Measurements from ENCODE around the gene RAB23.

Gene RAB23

GRCh38 chr6:57180596-57180995 lies 41.5 kb downstream of the RAB23 start:
- DNase-seq (ENCODE audit: low read depth): no peak

- peak; percentile 38 for DNase-seq (ENCODE audit: low read depth)
These were observed 44.4 kb downstream of the RAB23 start for GRCh38 chr6:57177545-57178265.

- no peak for DNase-seq (ENCODE audit: low read depth)
These were observed 47.6 kb downstream of the RAB23 start for GRCh38 chr6:57174511-57174907.

DNA sequence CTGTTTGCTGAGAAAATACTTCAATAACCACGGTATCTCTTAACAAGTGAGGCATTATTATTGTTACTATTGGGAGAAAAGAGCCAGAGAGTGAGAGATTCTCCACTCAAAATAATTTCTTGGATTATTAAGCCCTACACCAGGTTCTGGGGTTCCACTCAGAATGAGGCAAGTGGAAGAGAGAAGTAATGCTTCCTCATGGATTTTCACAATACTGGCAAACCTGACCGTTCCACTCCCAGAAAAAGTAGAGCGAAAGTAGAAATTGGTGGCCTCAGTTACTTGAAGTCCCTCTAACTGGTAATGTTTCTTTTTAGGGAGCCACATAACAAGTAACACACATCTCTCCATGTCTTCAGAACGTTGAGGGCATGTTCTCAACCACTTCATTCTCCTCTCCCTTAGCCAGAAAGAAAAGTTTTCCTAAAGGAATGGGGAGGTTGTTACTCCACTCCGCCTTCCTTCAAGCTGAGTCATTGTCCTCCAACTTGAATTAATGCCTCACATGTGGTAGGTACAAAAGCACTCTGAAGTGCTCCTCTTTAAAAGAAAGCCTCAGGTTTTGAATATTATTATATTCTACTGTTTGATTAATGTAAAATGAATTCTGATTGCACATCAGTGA lies 48.1 kb downstream of the RAB23 start:
- DNase-seq (ENCODE audit: low read depth): peak; percentile 57

GRCh38 chr6:57173056-57173885 lies 48.8 kb downstream of the RAB23 start:
- no peak for DNase-seq (ENCODE audit: low read depth)

DNA sequence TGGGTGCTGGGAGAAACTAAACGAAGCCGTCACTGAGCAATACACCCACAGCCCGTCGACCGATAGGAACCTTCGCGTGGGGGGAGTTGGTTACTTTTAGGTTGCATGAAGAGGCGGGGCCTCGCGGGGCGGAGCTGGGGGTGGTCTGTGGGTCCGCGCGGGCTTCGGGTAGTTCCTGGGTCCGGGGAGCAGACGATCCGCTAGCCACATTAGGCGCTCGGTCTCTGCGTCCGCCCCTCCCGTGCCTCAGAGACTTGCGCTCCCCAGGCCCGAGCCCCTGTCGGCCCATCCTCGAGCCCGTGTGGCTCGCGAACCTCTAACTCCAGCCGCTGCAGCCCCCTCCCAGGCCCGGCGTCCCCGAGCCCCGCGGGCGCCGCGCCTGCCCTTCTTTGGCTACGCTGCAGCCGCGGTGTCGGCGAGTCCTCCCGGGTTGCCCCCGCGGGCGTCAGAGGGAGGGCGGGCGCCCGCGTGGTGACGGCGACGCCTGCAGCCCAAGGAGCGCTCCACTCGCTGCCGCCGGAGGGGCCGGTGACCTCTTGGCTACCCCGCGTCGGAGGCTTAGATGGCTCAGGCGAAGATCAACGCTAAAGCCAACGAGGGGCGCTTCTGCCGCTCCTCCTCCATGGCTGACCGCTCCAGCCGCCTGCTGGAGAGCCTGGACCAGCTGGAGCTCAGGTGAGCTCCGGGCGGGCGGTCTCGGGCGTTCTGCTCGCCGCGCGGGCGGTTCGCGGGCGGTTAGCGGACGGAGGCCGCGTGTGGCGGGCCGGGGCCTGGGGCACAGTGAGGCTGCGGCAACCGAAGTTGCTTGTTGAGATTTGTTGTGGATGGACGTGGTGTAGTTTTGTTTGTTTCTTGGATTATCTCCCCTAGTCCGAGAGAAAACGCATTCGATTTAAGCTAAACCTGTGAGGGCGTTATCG lies 49.7 kb downstream of the RAB23 start, which contains the start of gene BAG2:
BAG2 (plus strand) TSS at position 191 of the 920 bp plus-strand sequence; CDS start at position 563, 372 bp downstream.
- DNase-seq (ENCODE audit: low read depth): peak; percentile 72

DNA sequence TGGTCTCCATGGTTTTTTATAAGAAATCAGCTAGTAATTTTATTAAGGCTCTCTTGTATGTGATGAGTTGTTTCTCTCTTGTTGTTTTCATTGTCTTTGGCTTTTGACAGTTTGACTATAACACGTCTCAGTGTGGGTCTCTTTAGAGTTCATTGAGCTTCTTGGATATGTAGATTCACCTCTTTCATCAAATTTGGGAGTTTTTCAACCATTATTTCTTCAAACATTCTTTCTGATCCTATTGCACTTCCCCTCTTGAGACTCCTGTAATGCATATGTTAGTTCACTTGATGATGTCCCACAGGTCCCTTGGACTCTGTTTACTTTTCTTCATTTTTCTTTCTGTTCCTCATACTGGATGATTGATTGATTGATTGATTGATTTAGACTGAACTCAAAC lies 57.0 kb downstream of the RAB23 start:
- no peak for DNase-seq (ENCODE audit: low read depth)

GRCh38 chr6:57163956-57164355 lies 58.2 kb downstream of the RAB23 start:
- DNase-seq (ENCODE audit: low read depth): no peak

DNA sequence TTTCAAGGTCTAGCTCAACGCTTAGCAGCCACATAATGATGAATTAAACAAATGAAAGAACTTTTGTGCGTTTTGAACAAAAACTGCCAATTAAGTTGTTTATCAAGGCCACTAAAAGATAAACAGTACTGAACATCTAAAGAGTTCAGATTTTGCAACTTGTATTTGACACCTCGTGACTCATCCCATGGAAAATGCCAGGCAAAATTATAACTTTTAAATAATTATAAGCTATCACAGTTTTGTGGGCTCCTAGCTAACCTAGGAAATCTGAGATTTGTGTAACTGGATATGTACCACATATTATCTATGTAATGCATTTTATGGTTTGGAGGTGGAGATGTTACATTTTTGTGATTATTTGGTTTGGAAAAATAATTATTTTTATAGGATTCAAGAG lies 59.6 kb downstream of the RAB23 start:
- no peak for DNase-seq (ENCODE audit: low read depth)

- no peak for DNase-seq (ENCODE audit: low read depth)
These were observed 60.1 kb downstream of the RAB23 start for GRCh38 chr6:57162028-57162427.

DNA sequence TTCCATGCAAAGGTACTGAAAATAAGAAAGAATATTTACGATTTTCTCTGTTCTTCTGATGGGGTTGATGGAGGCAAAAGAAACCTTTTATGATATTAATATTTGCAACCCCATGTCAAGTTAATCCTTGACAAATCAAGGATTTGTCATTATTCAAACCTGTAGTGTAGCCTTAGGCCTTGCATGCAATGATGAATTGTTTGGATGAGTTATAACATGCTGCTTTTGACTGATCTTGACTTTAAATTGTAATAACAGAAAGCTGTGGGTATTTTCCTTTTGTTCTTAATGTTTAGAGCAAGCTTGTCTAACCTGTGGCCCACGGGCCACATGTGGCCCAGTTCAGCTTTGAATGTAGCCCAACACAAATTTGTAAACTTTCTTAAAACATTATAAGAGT lies 63.0 kb downstream of the RAB23 start:
- no peak for DNase-seq (ENCODE audit: low read depth)

GRCh38 chr6:57158658-57159057 lies 63.4 kb downstream of the RAB23 start:
- no peak for DNase-seq (ENCODE audit: low read depth)

DNA sequence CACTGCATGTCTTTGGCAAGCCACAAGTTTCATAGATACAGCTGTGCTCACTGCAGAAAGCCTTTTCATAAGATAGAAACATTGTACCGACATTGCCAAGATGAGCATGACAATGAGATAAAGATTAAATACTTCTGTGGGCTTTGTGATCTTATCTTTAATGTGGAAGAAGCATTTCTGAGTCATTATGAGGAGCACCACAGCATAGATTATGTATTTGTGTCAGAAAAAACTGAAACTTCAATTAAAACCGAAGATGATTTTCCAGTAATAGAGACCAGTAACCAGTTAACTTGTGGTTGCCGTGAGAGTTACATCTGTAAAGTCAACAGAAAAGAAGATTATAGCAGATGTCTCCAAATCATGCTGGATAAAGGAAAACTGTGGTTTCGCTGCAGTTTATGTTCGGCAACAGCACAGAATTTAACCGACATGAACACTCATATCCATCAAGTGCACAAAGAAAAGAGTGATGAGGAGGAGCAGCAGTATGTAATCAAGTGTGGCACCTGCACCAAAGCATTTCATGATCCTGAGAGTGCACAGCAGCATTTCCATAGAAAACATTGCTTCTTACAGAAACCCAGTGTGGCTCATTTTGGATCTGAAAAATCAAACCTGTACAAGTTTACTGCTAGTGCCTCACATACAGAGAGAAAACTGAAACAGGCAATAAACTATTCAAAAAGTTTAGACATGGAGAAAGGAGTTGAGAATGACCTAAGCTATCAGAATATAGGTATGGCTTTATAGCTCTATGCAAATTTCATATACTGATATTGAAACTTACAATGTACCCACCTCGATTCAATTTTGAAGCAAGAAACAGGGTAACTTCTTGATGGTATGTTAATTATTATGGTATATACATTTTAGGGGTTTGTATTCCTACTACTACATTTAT lies 73.9 kb downstream of the RAB23 start:
- DNase-seq (ENCODE audit: low read depth): no peak

DNA sequence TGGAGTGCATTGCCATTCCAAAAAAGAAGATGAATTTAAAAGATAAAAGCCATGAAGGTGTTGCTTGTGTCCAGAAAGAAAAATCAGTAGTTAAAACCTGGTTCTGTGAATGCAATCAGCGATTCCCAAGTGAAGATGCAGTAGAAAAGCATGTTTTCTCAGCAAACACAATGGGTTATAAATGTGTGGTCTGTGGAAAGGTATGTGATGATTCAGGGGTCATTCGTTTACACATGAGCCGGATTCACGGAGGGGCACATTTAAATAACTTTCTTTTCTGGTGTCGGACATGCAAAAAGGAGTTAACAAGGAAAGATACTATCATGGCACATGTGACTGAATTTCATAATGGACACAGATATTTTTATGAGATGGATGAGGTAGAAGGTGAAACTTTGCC lies 74.7 kb downstream of the RAB23 start:
- DNase-seq (ENCODE audit: low read depth): no peak

DNA sequence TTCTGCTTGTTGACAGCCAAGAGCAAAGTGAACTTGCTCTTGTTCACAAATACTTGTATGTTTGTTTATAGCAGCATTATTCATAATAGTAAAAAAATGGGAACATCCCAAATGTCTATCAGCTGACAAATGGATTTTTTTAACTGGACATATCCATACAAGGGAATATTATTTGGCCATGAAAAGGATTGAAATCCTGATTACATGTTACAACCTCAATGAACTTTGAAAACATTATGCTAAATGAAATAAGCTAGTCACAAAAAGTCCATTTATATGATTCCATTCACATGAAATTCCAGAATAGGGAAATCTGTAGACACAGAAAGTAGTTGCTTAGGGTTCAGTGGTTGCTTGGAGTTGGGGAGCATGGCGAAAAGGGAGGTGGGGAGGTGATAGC lies 78.4 kb downstream of the RAB23 start:
- DNase-seq (ENCODE audit: low read depth): no peak

DNA sequence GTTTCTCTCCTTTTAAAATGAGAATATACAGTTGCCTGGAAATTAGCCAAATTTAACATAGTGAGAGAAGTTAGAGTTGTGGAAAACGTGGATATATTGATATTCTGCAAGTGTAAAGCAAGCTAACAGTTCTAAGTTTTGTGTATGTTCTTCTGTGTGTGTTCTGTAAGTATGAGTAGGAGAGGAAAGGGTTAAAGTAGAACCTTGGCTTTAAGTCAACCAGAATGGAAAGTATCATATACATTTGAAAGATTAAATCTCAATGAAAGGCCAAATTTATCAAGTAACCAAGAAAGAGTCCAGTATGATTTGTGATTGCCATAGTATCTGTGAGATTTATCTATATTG lies 80.0 kb downstream of the RAB23 start:
- no peak for DNase-seq (ENCODE audit: low read depth)

- DNase-seq (ENCODE audit: low read depth): no peak
These were observed 80.5 kb downstream of the RAB23 start for GRCh38 chr6:57141451-57142177.

DNA sequence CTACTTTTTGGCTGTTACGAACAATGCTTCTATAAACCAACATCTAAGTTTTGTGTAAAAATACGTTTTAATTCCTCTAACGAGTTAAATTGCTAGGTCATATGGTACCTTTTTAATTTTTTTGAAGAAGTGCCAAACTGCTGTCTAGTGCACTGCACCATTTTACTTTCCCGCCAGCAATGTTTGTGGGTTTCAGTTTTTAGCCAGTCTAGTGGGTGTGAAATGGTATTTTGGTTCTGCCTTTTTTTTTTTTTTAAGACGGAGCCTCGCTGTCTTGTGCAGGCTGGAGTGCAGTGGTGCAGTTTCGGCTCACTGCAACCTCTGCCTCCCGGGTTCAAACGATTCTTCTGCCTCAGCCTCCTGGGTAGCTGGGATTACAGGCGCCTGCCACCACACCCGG lies 84.1 kb downstream of the RAB23 start:
- DNase-seq (ENCODE audit: low read depth): no peak

GRCh38 chr6:57137350-57137749 lies 84.8 kb downstream of the RAB23 start:
- DNase-seq (ENCODE audit: low read depth): no peak
